B cell (primary cell): ENCODE measurements around the gene AXIN1. TPM values are rescaled to one million over a fixed set of nuclear protein-coding genes. Genes with fewer than 3 reads are reported as not detected.

Source experiments
- ATAC-seq: fragments of 200-7000 bp; cut with Tn5 transposase; one replicate; pipeline ENCODE4 v1.10.0; 2021; ENCODE audit warnings: low read depth, mild to moderate bottlenecking, moderate number of reproducible peaks, moderate library complexity
- CTCF ChIA-PET: fragments of 350-600 bp; sonication (Branson Sonifier 250); formaldehyde crosslinking; loops from one replicate; lab custom pipeline; 2021; ENCODE audit warnings: antibody characterized with exemption, inconsistent platforms; lab: Charles Lee
- POLR2A ChIA-PET: fragments of 350-600 bp; sonication (Branson Sonifier 250); formaldehyde crosslinking; loops from one replicate; lab custom pipeline; 2021; ENCODE audit warnings: antibody characterized with exemption; lab: Charles Lee
- DNase-seq: peaks from one replicate; pipeline ENCODE4 v3.0.0; 2013
- H2AFZ ChIP-seq: 2 replicates; pipeline ENCODE4 v1.6.1; 2012; ENCODE audit warnings: mild to moderate bottlenecking, low read depth, low read length; ENCODE audit not compliant: insufficient read depth, poor library complexity, severe bottlenecking
- H3K27ac ChIP-seq, 2 donors: 1 replicate in 1 of 2; 2 replicates in 1 of 2; pipeline ENCODE4 v1.5.1; 2012 to 2013; ENCODE audit warnings: low read length in 2 of 2, mild to moderate bottlenecking in 2 of 2, moderate library complexity in 1 of 2
- H3K27me3 ChIP-seq, 4 experiments: fragments of 200-600 bp in 1 of 4; sonication (generic) in 1 of 4; replicated peaks in 1 of 4; 1 replicate in 2 of 4; 2 replicates in 2 of 4; pipeline versions ENCODE4 v1.6.1 to v1.7.0; 2013 to 2016; ENCODE audit warnings: low read length in 3 of 4, mild to moderate bottlenecking in 2 of 4, mixed read lengths in 1 of 4, moderate library complexity in 1 of 4; ENCODE audit not compliant: insufficient read depth in 4 of 4, control insufficient read depth in 3 of 4; ENCODE audit errors: control extremely low read depth in 1 of 4
- H3K36me3 ChIP-seq, 2 experiments: replicated peaks in 1 of 2; 1 replicate in 1 of 2; 2 replicates in 1 of 2; pipeline versions ENCODE4 v1.6.1 to v1.7.1; 2013; ENCODE audit warnings: low read length in 1 of 2; ENCODE audit not compliant: insufficient read depth in 2 of 2, control insufficient read depth in 1 of 2; ENCODE audit errors: control extremely low read depth in 1 of 2, extremely low read depth in 1 of 2
- H3K4me1 ChIP-seq, 2 donors: fragments of 200-600 bp in 1 of 2; sonication (generic) in 1 of 2; 1 replicate in 1 of 2; 2 replicates in 1 of 2; pipeline versions ENCODE4 v1.5.1 to v1.6.1; 2013 to 2017; ENCODE audit warnings: low read length in 2 of 2; ENCODE audit not compliant: control insufficient read depth in 2 of 2, insufficient read depth in 2 of 2
- H3K4me2 ChIP-seq: replicated peaks from 2 replicates; pipeline ENCODE3; 2012; ENCODE audit warnings: mild to moderate bottlenecking, low read depth, low read length; ENCODE audit not compliant: poor library complexity, severe bottlenecking
- H3K4me3 ChIP-seq, 5 experiments: fragments of 200-600 bp in 1 of 5; sonication (generic) in 1 of 5; 1 replicate in 3 of 5; 2 replicates in 2 of 5; pipeline versions ENCODE4 v1.5.1 to v1.7.0; 2011 to 2016; ENCODE audit warnings: low read length in 4 of 5, mild to moderate bottlenecking in 4 of 5, low read depth in 2 of 5, control low read depth in 1 of 5, moderate library complexity in 1 of 5; ENCODE audit not compliant: insufficient read depth in 1 of 5; ENCODE audit errors: control extremely low read depth in 1 of 5, extremely low read depth in 1 of 5
- H3K79me2 ChIP-seq: fragments of 200-600 bp; sonication (generic); one replicate; pipeline ENCODE4 v1.6.0; 2016; ENCODE audit warnings: low read length; ENCODE audit not compliant: control insufficient read depth, insufficient read depth
- H3K9ac ChIP-seq: fragments of 200-600 bp; sonication (generic); 2 replicates; pipeline ENCODE4 v1.6.1; 2017; ENCODE audit warnings: mild to moderate bottlenecking, low read length, moderate library complexity
- H3K9me3 ChIP-seq, 3 donors: one replicate each; pipeline versions ENCODE4 v1.6.1 to v1.7.1; 2013; ENCODE audit warnings: low read length in 2 of 3; ENCODE audit not compliant: control insufficient read depth in 2 of 3, insufficient read depth in 1 of 3; ENCODE audit errors: control extremely low read depth in 1 of 3
- H4K20me1 ChIP-seq: 2 replicates; pipeline ENCODE4 v1.6.0; 2012; ENCODE audit warnings: mild to moderate bottlenecking, low read length; ENCODE audit not compliant: insufficient read depth, control insufficient read depth, poor library complexity, severe bottlenecking
- H3K27ac Mint-ChIP-seq: one replicate; pipeline ENCODE4 v1.8.0; 2021; ENCODE audit warnings: mixed read lengths
- H3K27me3 Mint-ChIP-seq: one replicate; pipeline ENCODE4 v1.8.0; 2021; ENCODE audit warnings: mixed read lengths
- H3K4me1 Mint-ChIP-seq: one replicate; pipeline ENCODE4 v1.8.0; 2021; ENCODE audit warnings: mixed read lengths
- H3K4me3 Mint-ChIP-seq: one replicate; pipeline ENCODE4 v1.8.0; 2021; ENCODE audit warnings: mixed read lengths
- H3K9me3 Mint-ChIP-seq: one replicate; pipeline ENCODE4 v1.8.0; 2022; ENCODE audit warnings: mixed read lengths; ENCODE audit not compliant: insufficient read depth
- CTCF ChIP-seq: fragments of 200-600 bp; IDR thresholded peaks from one replicate; pipeline ENCODE4 v1.8.0; 2022; ENCODE audit warnings: antibody characterized with exemption, mild to moderate bottlenecking
- EZH2 ChIP-seq: IDR thresholded peaks from 2 replicates; pipeline ENCODE4 v1.6.1; 2012; ENCODE audit warnings: borderline replicate concordance, low read depth, mild to moderate bottlenecking, moderate library complexity, low read length; ENCODE audit not compliant: insufficient read depth, poor library complexity, severe bottlenecking
- WGBS: methylation state at CpG from one replicate; pipeline ENCODE4 v1.1.5; 2013; ENCODE audit warnings: missing lambda C conversion rate; ENCODE audit not compliant: insufficient coverage; 5-methylcytosine and 5-hydroxymethylcytosine counted together
- intact Hi-C: fragments of 100-400 bp; cut with micrococcal nuclease; formaldehyde crosslinking; loops from one replicate; pipeline ENCODE4 v1.10.0; 2022
- polyA plus RNA-seq: library from polyadenylated mRNA; depleted of rRNA; stranded (reverse); fragments of >200 nt; gene quantifications from 2 replicates; pipeline ENCODE4 v1.2.3, GENCODE V29; 2012
- total RNA-seq, 2 donors: library from RNA; stranded (reverse); fragments of 120-200 nt in 1 of 2; gene quantifications; 1 replicate in 1 of 2; 2 replicates in 1 of 2; pipeline versions ENCODE4 v1.2.3 to v1.2.4, GENCODE V29; 2013 to 2022

AXIN1 gene
- total and polyA plus RNA-seq, 2 donors (not counting 1 experiment from before 2014, with no cell fraction given): 39.0 to 40.8 TPM

GRCh38 chr16:293043-293775 is 59.3 kb downstream of the AXIN1 start:
- peaks cover 8% of the 10 kb centered on the region for H4K20me1 ChIP-seq
- Mint-ChIP-seq H3K27ac (no peak overlapping the region), H3K9me3 (no peaks in the 10 kb centered on the region), H3K27me3 (no peaks in the 10 kb centered on the region), H3K4me1 (no peaks in the 10 kb centered on the region), H3K4me3 (no peak overlapping the region)
- CTCF ChIA-PET: no interaction called here
- no peak for ATAC-seq
- no peak overlapping the region for H3K27ac ChIP-seq
- no peak overlapping the region for H3K9ac ChIP-seq
- no peak overlapping the region for H2AFZ ChIP-seq
- H3K4me2 ChIP-seq: no peak overlapping the region
- TF ChIP-seq CTCF: no peak
- TF ChIP-seq EZH2: no peak
- no peaks in the 10 kb centered on the region for H3K27me3 ChIP-seq
- no peak for DNase-seq
- H3K4me3 ChIP-seq: no peak overlapping the region
- POLR2A ChIA-PET: no interaction called here
- no peaks in the 10 kb centered on the region for H3K4me1 ChIP-seq
- peaks cover 0 to 54% of the 10 kb centered on the region in 2 experiments for H3K36me3 ChIP-seq
- intact Hi-C loops: no loop called here
- H3K9me3 ChIP-seq: no peaks in the 10 kb centered on the region
- 95% methylated on average over 23 of the region's 32 CpGs for WGBS
- no peaks in the 10 kb centered on the region for H3K79me2 ChIP-seq

- Histone ChIP-seq H3K4me2 (no peak overlapping the region), H3K4me3 (no peak overlapping the region), H4K20me1 (peaks cover 8% of the 10 kb centered on the region), H3K9me3 (peaks cover 0 to 2% (median 0%) of the 10 kb centered on the region in 3 donors), H3K9ac (no peak overlapping the region), H3K4me1 (no peaks in the 10 kb centered on the region), H3K36me3 (peaks cover 0 to 50% of the 10 kb centered on the region in 2 experiments), H3K27ac (no peak overlapping the region), H3K79me2 (no peaks in the 10 kb centered on the region), H3K27me3 (no peaks in the 10 kb centered on the region), H2AFZ (no peak overlapping the region)
- CTCF ChIA-PET: no interaction called here
- no peak for ATAC-seq
- intact Hi-C loops: no loop called here
- no peaks in the 10 kb centered on the region for H3K9me3 Mint-ChIP-seq
- no peak overlapping the region for H3K4me3 Mint-ChIP-seq
- H3K4me1 Mint-ChIP-seq: no peaks in the 10 kb centered on the region
- TF ChIP-seq CTCF (no peak), EZH2 (no peak)
- WGBS: 96% methylated on average over 17 of the region's 17 CpGs
- H3K27me3 Mint-ChIP-seq: no peaks in the 10 kb centered on the region
- POLR2A ChIA-PET: no interaction called here
- H3K27ac Mint-ChIP-seq: no peak overlapping the region
- no peak for DNase-seq
Observed at GRCh38 chr16:291539-291938, 61.0 kb downstream of the AXIN1 start.
